SK-N-DZ (cell line): ENCODE data around the gene SMTNL2.
A peak's percentile ranks its signal among the peaks of the same experiment; 100 is the strongest.

ENCODE experiments used
- DNase-seq: peaks from one replicate; pipeline ENCODE4 v3.0.0-alpha.2; 2015; ENCODE audit warnings: low spot score

SMTNL2 gene

DNA sequence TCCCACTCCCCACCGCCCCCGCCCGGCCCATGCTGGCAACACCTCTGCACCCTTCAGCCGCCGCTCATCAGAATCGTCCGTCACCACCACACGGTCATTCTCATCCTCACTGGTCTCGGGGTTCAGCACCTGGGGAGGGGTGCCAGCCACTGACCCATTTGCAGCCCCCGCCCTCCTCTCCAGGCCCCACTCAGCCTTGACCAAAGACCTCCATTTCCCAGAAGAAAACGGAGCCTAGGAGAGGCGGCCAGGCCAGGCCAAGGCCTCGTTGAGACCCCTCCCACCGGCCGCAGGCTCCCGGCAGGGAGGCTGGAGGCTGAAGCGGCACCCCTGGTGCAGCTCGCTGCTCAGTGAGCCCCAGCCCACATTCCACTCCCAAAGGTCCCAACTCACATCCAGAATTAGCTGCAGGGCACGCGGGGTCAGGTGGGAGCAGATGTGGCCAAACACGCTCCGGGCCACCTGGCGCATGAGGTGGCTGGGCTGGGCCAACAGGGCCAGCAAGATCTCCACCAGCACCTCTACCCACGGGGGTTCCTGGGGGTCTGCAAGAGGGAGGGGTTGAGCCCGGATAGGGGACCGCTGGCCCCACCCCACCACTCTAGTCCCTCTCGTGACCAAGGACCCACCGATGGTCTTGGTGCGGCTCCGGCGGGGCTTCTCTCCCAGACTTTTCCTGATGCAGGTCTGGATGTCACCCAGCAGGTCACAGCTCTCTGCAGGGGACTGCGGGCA lies 38.9 kb upstream of the SMTNL2 start:
- DNase-seq, result no peak

DNA sequence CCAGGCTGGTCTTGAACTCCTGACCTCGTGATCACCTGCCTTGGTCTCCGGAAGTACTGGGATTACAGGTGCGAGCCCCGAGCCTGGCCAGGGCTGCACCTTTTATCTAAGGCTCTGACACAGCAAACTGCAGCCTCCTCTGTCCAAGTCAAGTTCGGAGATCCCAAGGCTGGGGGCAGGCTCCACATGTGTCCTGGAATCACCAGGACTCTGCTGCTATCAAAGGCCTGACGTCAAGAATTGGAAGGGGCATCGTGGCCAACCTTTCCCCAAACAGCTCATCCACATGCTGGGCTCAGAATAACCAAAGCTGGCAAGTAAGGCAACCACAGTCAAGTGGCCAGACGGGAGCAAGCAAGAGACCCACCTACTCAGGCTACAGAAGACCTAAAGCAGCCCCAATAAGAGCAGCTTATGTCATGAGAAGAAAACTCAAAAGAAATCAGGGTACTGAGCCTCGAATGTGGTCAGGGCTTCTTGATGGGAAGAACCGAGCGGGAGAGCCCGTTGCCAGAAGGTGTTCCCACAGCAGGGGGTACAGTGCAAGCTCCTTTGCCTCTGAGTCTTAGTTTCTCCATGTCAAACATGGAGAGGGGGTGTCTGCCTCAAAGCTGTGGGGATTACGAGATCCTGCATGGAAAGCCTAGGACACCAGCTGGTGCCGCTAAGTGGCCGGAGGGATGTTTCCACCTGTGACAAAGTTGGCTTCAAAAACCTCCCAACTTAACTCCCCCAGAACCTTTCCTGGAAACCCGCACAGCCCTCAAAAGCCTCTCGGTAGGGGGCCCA lies 37.0 kb upstream of the SMTNL2 start:
- DNase-seq, result no peak

DNA sequence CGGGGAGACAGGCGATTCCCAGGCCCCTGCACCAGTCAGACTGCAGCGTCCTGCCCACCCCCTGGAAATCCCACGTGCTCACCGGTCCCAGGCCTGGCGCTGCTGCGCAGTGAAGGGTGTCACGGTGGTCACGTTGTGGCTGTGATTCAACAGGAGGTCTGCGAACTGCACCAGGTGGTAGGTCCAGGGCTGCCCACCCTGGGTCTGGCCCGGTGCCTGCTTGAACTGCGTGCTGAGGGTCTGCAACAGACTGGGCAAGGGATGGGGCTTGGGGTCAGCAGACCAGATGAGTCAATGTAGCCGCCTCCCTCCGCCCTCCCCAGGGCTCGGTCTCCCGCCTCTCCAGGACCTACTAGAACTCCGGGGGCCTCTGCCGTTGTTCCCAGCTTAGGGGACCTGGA lies 36.3 kb upstream of the SMTNL2 start:
- DNase-seq, result no peak

DNA sequence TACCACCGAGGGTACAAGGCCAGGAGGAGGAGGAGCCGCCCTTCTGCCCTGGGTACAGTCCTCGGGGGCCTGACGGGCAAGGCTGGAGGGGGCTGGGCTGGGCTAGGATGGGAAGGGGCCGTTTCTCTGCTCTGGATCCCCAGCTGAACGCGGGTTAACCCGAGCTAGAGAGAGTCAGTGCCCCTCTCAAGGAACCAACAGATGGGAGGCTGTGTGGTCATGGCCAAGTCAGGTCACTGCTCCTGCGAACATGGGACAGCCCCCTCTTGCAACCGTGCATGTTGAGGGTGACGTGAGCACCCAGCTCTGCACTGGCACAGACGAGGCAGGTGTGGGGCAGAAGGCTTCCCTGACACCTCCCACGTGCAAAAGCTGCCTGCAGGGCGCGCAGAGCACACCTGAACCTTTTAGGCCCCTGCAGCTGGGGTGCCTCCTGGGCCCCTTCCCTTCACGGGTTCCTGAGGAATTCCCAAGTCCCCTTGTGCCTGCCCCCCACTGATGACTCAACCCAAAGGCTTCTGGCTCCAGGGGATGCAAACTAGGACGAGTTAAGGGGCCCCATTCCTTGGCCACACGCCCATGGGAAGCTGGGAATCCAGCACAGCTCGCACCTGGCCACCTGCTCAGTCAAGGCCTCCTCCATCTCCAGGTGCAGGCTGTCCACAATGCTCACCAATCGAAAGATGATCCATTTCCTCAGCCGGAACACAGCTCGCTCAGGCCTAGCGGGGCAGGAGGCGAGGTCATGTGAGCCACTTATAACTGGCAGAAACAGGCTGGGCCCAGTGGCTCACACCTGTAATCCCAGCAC lies 35.4 kb upstream of the SMTNL2 start:
- no peak for DNase-seq

DNA sequence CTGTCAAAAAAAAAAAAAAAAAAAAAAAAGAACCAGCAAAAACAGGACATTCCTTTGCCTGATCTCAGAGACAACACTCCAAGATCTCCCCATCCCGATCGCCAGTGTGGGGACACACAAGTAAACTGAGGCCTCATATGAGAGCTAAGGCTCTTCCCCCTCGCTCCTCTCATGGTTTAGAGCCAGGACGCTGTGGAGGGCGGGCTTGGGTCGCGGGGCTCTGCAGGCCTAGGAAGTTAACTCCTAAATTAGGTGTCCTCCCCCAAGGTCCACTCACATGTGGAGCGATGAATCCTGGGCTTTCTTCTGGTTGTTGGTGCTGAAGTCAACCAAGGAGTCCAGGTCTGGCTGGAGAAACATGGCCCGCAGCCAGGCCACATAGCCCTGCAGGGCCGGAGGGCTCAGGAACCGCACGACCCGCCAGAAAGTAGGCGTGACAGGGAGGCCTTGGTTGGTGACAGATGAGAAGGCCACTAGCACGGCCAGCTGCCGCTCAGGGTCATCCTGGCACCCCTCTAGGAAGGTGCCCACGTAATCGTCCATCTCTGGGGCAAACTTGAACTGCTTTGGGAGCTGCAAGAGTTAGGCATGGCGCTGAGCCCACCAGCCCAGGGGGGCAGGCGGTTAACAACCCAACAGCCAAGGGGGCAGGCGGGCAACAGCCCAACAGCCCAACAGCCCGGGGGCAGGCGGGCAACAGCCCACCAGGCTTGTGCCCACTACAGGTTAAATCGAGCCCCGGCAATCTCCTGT lies 34.4 kb upstream of the SMTNL2 start:
- DNase-seq, result no peak

DNA sequence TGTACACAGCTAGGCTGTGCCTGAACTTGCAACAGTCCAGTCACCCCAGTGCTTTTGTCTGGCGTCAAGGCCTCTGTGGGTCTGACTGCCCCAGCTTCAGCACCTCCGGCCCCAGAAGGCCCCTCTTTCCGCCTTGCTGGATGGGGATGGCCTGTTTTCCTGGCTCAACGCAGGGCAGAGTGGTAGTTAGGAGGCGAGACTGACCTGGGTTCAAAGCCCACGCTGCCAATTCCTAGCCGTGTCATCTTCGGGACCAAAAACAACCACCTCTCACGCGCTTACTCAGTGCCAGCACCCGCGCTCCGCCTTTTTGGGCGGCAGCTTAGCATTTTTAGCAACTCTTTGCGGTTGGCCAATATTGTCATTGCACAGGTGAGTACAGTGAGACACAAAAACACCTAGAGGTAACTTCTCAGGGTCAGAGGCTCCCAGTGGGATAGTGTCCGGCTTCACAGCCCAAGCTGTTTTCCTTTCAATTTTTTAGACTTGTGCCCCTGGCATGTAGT lies 33.7 kb upstream of the SMTNL2 start:
- no peak for DNase-seq

DNA sequence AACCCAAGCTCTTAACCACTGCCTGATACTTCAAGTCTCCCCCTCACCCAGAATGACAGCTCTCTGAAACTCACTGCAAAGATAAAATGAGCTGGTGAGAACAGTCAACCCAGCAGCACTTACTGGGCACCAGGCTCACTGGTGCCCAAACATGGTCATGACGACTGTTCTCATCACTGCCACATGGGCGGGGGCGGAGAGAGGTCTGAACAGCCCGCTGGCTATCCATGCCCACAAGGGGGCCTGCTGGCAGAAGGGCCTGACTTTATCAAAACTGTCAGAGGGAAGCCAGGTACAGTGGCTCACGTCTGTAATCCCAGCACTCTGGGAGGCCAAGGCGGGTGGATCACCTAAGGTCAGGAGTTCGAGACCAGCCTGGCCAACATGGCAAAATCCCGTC lies 33.2 kb upstream of the SMTNL2 start:
- DNase-seq, result no peak

DNA sequence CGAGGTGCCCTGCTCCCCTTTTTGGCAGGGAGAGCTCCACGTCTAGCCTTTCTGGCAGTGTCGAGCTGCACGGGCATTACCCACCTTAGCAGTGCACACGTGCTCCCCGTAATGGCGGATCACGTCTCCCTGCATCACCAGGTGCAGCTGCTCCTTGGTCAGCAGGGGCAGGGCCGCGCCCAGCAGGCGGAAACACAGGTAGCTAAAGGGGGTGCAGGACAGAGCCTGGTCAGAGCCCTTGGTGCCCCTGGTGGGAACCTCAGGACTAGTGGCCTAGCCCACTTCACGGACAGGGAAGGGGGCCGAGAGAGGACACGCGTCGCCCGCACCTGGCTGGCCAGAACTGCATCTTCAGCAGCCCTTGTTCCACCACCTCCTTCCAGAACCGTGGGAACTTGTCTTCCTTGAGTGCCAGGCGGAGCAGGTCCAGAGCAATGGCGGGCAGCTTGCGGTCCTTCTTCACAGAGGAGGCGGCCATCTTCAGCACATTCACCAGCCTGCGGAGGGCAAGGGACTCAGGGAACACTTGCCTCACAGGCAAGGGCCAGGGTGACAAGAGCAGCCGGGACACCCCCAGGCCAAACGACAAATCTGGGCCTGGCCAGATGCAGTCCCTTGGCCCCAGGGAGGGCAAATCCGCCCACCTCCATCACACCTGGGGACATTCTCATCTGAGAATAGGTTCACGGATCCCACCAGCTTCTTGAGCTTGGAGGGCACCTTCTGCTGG lies 32.4 kb upstream of the SMTNL2 start:
- DNase-seq, result no peak

DNA sequence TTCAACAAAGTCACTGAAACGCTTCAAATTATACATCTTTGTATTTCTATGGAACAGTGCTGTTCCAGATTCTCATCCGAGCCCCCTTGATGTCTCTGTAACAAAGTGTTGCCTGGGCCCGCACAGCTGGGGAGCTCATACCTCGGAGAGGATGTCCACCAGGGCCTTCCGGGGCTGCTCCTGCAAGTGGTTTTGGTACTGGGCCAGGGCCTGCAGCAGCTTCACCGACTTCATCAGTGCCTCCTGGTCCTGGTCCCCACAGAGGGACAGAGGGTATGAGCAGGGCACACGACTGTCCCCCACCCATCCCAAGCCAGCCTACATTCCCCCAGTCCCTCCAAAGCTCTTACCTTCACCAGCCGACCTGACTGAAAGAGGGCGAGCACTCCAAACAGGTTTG lies 30.7 kb upstream of the SMTNL2 start:
- no peak for DNase-seq

DNA sequence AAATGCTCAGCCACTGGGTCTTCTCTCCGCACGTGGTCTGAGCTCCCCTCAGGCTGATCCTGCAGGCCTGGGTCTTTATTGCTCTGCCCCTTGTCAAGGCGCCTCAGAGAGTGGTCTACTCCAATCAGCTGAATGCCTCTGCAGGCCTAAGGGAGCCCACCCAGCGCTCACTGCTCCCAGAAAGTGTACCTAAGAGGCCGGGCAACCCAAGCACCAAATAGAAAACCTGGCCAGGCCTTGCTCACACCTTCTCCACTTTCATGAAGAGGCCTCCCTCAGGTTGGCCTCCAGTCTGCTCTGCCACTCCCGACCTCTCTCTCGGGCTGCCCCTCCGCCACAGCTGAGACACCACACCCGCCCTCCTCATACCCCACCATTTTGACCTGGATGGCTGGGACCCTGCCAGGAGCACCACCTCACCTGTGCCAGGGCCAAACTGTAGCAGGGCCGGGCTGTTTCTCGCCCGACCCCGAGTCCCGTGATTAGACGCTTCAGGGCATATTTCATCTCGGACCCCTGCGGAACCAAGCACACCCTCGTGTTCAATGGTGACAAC lies 29.8 kb upstream of the SMTNL2 start:
- no peak for DNase-seq

DNA sequence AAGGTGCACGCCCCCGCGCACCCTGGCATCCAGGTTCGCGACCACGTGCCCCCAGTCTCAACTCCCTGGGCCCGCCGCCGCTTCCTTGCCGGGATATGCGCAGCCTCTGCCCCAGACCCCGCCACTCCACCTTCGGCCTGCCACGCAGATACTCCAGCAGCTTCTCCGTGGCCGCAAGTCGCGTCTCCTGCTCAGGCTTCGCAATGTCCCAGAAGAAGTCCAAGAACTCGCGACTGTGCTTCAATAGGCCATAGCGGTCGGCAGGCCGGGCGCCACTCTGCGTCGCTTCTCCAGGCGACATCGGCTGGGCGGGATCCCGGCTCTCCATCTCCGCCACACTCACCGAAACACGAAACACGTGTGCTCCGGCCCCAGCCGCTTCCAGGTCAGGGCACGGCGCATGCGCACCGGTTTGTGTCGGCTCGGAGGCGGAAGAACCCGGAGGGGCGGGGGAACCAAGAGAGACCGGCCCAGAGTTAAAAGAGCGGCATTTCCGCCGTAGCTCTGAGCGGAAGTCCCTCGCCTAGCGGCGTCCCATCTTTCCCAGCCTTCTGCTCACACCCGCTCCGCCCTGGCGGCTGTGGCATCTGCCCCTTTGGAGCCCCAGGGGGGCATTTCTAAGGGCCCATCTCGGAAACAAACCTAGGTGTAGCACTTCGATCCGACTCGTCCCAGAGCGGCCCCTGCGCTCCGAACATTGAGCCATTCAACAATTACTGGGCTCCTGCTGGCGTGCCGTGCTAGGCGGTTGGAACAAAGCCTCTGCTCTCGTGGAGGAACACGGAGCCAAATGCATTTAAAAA lies 29.1 kb upstream of the SMTNL2 start, which contains the start of gene MYBBP1A:
Gene MYBBP1A (minus strand): TSS at position 388 of the 803 bp plus-strand sequence. CDS start 60 bp downstream, at position 328.
- peak; percentile 97 for DNase-seq

DNA sequence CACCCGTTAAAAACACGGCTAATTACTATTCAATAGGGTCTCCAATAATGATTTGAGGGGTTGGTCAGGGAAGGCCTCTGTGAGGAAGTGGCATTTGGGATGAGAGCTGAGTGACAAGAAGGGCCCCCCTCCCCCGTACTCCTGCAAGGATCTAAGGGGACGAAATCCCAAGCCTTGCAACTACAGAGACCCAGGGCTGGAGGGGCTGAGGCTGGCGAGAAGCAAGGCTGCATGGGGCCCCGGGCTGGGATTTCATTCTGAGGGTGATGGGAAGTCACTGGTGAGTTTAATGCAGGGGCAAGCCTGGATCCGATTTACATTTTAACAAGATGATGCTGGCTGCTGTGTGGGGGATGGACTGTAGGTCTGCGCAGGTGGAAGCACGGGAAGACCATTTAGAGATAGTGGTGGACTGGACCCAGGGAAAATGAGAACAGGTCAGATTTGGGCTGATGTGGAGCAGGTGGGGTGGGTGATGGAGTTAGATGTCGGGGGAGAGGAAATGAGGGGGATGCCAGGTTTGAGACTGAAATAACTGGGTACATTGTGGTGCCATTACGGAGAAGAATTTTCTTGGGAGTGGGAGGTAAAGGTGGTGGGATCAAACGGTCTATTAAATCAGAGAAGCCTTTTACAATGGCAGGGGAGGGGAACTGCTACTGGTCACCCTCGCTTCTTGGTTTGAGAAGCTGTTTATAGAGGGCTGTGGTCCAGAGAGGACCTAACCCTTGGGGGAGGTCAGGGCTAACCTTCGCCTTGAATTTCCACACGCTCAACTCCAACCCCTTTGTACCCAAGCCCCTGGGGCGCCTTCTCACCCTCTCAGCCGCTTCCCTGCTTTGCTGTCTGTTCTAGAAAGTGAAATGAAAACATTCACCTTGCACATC lies 28.2 kb upstream of the SMTNL2 start:
- DNase-seq, result no peak

DNA sequence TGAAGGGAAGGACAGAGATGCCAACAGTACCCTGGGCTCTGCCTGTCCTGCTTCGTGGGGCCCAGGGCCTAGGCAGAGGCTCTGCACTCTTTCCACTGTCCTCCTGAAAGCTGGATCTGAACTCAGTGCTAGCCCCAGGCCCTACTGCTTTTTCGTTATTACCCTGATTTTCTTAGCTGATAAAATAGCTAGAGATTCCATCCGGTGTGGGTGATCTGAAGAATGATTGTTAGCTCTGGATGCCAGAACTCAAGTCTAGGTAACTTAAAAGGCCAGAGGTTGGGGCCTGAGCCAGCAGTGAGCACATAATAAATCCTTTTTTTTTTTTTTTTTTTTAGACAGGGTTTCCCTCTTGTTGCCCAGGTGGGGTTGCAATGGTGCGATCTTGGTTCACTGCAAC lies 27.3 kb upstream of the SMTNL2 start:
- DNase-seq, result no peak

DNA sequence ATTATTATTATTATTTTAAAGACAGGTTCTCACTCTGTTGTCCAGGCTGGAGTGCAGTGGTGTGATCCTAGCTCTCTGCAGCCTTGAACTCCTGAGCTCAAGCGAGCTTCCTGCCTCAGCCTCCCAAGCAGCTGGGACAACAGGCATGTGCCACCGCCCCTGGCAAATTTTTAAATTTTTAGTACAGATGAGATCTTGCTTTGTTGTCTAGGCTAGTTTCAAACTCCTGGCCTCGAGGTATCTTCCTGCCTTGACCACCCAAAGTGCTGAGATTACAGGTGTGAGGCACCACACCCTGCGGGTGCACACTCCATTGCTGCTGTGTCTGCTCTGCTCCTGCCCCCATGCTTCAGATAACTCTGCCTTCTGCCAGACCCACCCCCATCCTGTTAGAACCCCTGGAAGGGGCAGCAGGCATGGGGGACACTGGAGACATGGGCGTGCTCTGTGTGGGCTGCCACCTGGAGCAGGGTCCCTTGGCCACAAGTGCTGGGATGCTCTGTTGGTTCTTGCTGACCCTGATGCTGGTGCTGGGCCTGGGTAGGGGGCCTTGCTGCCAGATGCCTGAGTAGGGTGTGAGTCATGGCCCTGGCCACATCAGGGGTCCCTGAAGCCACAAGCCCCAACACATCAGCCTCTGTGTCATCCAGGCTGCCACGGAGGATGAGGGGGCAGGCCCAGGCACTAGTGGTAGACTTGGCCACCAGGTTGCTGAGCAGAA lies 26.5 kb upstream of the SMTNL2 start:
- no peak for DNase-seq

DNA sequence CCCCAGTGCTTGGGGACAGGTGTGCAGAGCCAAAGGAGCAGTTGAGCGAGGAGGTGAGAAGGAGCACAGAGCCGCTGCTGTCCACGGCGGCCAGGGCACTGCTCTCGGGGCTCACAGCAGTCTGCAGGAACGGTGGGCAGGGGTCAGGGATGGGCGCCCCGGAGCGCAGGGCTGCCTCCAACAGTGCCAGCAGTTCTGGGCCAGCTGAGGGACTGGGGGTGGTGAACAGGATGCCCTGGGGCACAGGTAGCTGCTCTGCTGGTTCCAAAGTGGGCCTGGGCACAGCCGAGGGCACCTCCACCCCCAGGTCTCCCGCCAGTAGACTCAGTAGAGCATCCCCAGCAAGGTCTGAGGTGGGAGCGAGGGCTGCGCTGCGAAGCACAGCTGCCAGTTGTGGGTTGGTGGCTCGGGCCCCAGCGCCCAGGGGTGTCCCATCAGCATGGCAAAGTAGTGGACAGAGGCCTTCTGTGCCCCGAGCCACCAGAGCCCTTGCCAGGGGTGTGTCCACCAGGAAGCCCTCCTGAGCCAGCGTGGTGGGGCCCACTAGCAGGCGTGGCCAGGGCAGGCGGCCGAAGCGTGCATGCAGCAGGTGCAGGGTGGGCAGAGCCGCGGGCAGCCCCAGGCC lies 25.9 kb upstream of the SMTNL2 start:
- no peak for DNase-seq

DNA sequence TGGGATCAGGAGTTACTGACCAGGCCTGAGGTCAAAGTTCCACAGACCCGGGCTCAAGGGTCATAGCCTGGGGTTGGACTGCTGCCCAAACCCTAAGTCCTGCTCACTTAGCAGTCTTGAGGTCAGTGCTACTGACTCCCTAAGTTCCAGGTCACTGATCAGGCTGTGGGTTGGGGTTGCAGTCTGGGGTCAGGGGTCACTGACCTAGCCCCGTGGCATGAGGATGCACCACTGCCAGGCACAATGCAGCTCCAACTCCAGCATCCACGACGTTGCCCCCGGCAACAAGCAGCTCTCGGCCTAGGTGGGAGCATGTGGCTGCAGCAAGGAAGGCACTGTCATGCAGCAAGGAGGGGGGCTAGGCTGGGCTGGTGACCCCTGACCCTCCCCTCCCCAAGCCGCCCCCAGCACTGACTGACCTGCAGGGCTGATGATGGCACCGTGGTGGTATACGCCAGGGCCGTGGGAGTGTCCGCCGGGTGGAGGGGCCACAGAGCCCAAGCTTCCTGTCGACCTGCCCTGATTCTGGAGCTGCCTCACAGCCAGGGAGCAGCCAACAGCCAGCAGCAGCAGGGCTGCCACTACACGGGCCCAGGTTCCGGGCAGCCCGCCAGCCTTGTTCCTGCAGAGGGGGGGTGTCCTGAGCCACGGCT lies 25.1 kb upstream of the SMTNL2 start:
- DNase-seq, result no peak

DNA sequence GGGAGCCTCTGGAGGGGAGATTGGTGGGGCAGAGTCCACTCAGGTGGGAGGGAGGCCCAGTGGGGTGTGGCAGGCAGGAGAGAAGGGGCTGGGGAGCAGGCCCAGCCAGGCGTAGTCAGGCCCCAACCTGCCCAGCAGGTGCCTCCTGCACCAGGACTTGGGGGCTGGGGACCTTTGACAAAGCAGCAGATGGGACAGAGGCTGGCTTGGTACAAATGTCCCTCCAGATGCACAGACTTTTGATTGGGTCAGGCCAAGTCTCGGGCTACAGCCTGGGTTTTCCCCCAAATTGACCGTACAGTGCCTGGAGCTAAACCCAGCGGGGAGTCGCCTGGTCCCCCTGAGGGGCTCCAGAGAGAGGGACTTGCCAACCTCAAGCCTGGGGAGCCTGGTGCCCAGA lies 24.4 kb upstream of the SMTNL2 start:
- no peak for DNase-seq
